ENCODE results near the gene SPTLC1. TPM values are rescaled to one million over a fixed set of nuclear protein-coding genes. Genes with fewer than 3 reads are reported as not detected.
"Not testable (repeated sequence)": the region's sequence is repeated elsewhere in the genome, so short reads cannot be mapped to it uniquely, and the experiment has no call there.

SPTLC1 gene
- total RNA-seq, 1 donor from 2014 or later = 65.4 TPM

GRCh38 chr9:92159058-92159457 is 43.8 kb upstream of the SPTLC1 start:
- no peaks in the 10 kb centered on the region for H3K9me3 ChIP-seq
- intact Hi-C loops (cut with DNase I) = no loop called here

GRCh38 chr9:92158097-92158601 is 42.9 kb upstream of the SPTLC1 start:
- Histone ChIP-seq H3K36me3 (no peaks in the 10 kb centered on the region), H3K9me3 (no peaks in the 10 kb centered on the region), H3K4me3 (no peak overlapping the region), H3K27ac (no peak overlapping the region), H3K27me3 (ENCODE audit: low read depth) (no peaks in the 10 kb centered on the region), H3K4me1 (no peaks in the 10 kb centered on the region)
- intact Hi-C loops (cut with DNase I) = no loop called here
- DNase-seq (no peak), ATAC-seq (no peak)
- TF ChIP-seq CTCF (IDR thresholded peaks at IDR 0.05) = no peak

More at GRCh38 chr9:92159058-92159457, 43.8 kb upstream of the SPTLC1 start:
- H3K36me3 ChIP-seq = no peaks in the 10 kb centered on the region
- H3K4me3 ChIP-seq = no peak overlapping the region
- DNase-seq (no peak), ATAC-seq (no peak)
- no peak overlapping the region for H3K27ac ChIP-seq
- TF ChIP-seq CTCF (IDR thresholded peaks at IDR 0.05) = no peak
- H3K4me1 ChIP-seq = no peaks in the 10 kb centered on the region
- H3K27me3 ChIP-seq (ENCODE audit: low read depth) = no peaks in the 10 kb centered on the region

- ATAC-seq; H3K27me3 ChIP-seq (ENCODE audit: low read depth); H3K4me1 ChIP-seq; H3K9me3 ChIP-seq; H3K27ac ChIP-seq; H3K4me3 ChIP-seq; intact Hi-C loops (cut with DNase I); H3K36me3 ChIP-seq; DNase-seq: not testable (repeated sequence)
Observed at GRCh38 chr9:92155736-92156135, 40.5 kb upstream of the SPTLC1 start.

- peaks cover 7% of the 10 kb centered on the region for H3K4me1 ChIP-seq
Observed at GRCh38 chr9:92155221-92155620, 40.0 kb upstream of the SPTLC1 start.

GRCh38 chr9:92153466-92154415 is 38.5 kb upstream of the SPTLC1 start:
- H3K27ac ChIP-seq; H3K4me3 ChIP-seq; H3K36me3 ChIP-seq; H3K27me3 ChIP-seq (ENCODE audit: low read depth); H3K4me1 ChIP-seq; H3K9me3 ChIP-seq; ATAC-seq; intact Hi-C loops (cut with DNase I); DNase-seq: not testable (repeated sequence)

More at GRCh38 chr9:92155221-92155620, 40.0 kb upstream of the SPTLC1 start:
- Histone ChIP-seq H3K27ac (no peak overlapping the region), H3K9me3 (no peaks in the 10 kb centered on the region), H3K4me3 (no peak overlapping the region), H3K36me3 (no peaks in the 10 kb centered on the region), H3K27me3 (ENCODE audit: low read depth) (no peaks in the 10 kb centered on the region)
- TF ChIP-seq CTCF (IDR thresholded peaks at IDR 0.05) = no peak
- DNase-seq (no peak), ATAC-seq (no peak)
- intact Hi-C loops (cut with DNase I) = no loop called here

- no peak overlapping the region for H3K27ac ChIP-seq
- intact Hi-C loops (cut with DNase I) = no loop called here
- ATAC-seq = peak in 1 of 2 donors; percentile 42
Observed at GRCh38 chr9:92151691-92152393, 36.6 kb upstream of the SPTLC1 start.

GRCh38 chr9:92150501-92151470 is 35.6 kb upstream of the SPTLC1 start:
- intact Hi-C loops (cut with DNase I); H3K27me3 ChIP-seq (ENCODE audit: low read depth); ATAC-seq; H3K4me3 ChIP-seq; H3K27ac ChIP-seq; H3K36me3 ChIP-seq; H3K9me3 ChIP-seq; DNase-seq: not testable (repeated sequence)
- peaks cover 21% of the 10 kb centered on the region for H3K4me1 ChIP-seq

More at GRCh38 chr9:92151691-92152393, 36.6 kb upstream of the SPTLC1 start:
- Histone ChIP-seq H3K4me1 (peaks cover 17% of the 10 kb centered on the region), H3K36me3 (no peaks in the 10 kb centered on the region), H3K27me3 (ENCODE audit: low read depth) (no peaks in the 10 kb centered on the region), H3K4me3 (no peak overlapping the region), H3K9me3 (no peaks in the 10 kb centered on the region)
- TF ChIP-seq CTCF (IDR thresholded peaks at IDR 0.05) = no peak
- no peak for DNase-seq

Data from lower lobe of right lung (tissue), 2 donors.